ENCODE results near the gene ADAM22. TPM values are rescaled to one million over a fixed set of nuclear protein-coding genes. Genes with fewer than 3 reads are reported as not detected.

Gene ADAM22
- total and polyA plus RNA-seq, 3 donors from 2014 or later, result 2.9 to 4.4 (median 4.4) TPM

DNA sequence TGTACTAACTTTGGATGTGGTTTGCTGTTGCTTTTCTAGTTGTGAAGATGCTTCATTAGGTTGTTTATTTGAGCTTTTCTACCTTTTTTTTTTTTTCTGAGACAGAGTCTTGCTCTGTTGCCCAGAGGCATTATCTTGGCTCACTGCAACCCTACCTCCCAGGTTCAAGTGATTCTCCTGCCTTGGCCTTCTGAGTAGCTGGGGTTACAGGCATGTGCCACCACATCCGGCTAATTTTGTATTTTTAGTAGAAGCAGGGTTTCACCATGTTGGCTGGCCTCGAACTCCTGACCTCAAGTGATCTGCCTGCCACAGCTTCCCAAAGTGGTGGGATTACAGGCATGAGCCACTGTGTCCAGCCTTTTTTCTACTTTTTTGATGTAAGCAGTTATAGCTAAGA, 93.7 kb downstream of the ADAM22 start:
- 90 to 91% methylated on average over 2 of the region's 2 CpGs for WGBS, 2 donors
- no peaks in the 10 kb centered on the region for H3K4me1 ChIP-seq
- H3K36me3 ChIP-seq (ENCODE audit: low read depth, missing control alignments), result no peaks in the 10 kb centered on the region
- intact Hi-C loops (cut with DNase I; ENCODE audit: low total_unique reads), result no loop called here
- no peaks in the 10 kb centered on the region for H3K9me3 ChIP-seq
- TF ChIP-seq CTCF (IDR thresholded peaks at IDR 0.05) (no peak), POLR2A (IDR thresholded peaks at IDR 0.05) (no peak)
- H3K27ac ChIP-seq, result no peak overlapping the region
- no peak for DNase-seq
- H3K4me3 ChIP-seq, result no peak overlapping the region
- H3K27me3 ChIP-seq, result no peaks in the 10 kb centered on the region

DNA sequence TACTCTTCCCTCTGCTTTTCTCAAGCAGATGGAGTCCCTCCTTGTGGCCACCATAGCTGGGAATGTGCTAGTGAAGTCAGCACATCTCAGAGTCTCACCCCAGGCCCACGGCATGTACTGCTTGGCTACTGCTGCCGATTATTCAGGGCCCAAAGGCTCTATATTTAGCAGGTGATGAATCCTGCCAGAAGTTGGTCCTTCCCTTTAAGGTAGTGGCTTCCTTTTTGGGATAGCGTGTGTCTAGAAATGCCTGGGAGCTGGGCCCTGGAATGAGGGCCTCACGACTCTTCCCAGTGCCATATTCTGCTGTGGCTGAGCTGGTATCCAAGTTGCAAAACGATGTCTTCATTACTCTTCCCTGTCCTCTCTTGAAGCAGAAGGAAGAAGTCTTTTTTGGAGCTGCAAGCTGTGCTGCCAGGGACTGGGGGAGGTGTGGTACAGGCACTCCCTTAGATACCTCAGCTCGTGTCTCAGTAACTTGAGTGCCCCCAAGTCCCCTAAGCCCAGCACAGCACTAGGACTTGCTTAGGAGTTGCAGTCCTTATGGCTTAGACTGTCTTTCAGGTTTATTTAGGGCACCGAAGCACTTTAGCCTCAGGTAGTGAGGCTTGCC, 100.1 kb downstream of the ADAM22 start:
- intact Hi-C loops (cut with DNase I; ENCODE audit: low total_unique reads), result no loop called here
- Histone ChIP-seq H3K4me3 (no peak overlapping the region), H3K36me3 (ENCODE audit: low read depth, missing control alignments) (no peaks in the 10 kb centered on the region), H3K9me3 (no peaks in the 10 kb centered on the region), H3K27ac (no peak overlapping the region), H3K4me1 (no peaks in the 10 kb centered on the region), H3K27me3 (no peaks in the 10 kb centered on the region)
- WGBS, 2 donors, result 84 to 93% methylated on average over 4 to 7 of the region's 7 CpGs
- TF ChIP-seq CTCF (IDR thresholded peaks at IDR 0.05) (no peak), POLR2A (IDR thresholded peaks at IDR 0.05) (no peak)
- DNase-seq, result no peak

GRCh38 chr7:88037050-88037449, 103.0 kb downstream of the ADAM22 start:
- H3K4me1 ChIP-seq, result no peaks in the 10 kb centered on the region
- H3K27ac ChIP-seq, result no peak overlapping the region
- H3K27me3 ChIP-seq, result no peaks in the 10 kb centered on the region
- no peak for DNase-seq
- no peaks in the 10 kb centered on the region for H3K36me3 ChIP-seq (ENCODE audit: low read depth, missing control alignments)
- no peak overlapping the region for H3K4me3 ChIP-seq
- no peaks in the 10 kb centered on the region for H3K9me3 ChIP-seq
- TF ChIP-seq POLR2A (IDR thresholded peaks at IDR 0.05) (no peak), CTCF (IDR thresholded peaks at IDR 0.05) (no peak)
- WGBS, 2 donors, result 96 to 97% methylated on average over 3 of the region's 3 CpGs
- intact Hi-C loops (cut with DNase I; ENCODE audit: low total_unique reads), result no loop called here

- no peak overlapping the region for H3K4me3 ChIP-seq
- intact Hi-C loops (cut with DNase I; ENCODE audit: low total_unique reads), result no loop called here
- no peaks in the 10 kb centered on the region for H3K9me3 ChIP-seq
- no peak for DNase-seq
- H3K27me3 ChIP-seq, result no peaks in the 10 kb centered on the region
- TF ChIP-seq CTCF (IDR thresholded peaks at IDR 0.05) (no peak), POLR2A (IDR thresholded peaks at IDR 0.05) (no peak)
- H3K27ac ChIP-seq, result no peak overlapping the region
- WGBS, 2 donors, result 73 to 86% methylated on average over 1 of the region's 1 CpG
- no peaks in the 10 kb centered on the region for H3K4me1 ChIP-seq
- no peaks in the 10 kb centered on the region for H3K36me3 ChIP-seq (ENCODE audit: low read depth, missing control alignments)
Measured at GRCh38 chr7:88040694-88041093, 106.6 kb downstream of the ADAM22 start.

DNA sequence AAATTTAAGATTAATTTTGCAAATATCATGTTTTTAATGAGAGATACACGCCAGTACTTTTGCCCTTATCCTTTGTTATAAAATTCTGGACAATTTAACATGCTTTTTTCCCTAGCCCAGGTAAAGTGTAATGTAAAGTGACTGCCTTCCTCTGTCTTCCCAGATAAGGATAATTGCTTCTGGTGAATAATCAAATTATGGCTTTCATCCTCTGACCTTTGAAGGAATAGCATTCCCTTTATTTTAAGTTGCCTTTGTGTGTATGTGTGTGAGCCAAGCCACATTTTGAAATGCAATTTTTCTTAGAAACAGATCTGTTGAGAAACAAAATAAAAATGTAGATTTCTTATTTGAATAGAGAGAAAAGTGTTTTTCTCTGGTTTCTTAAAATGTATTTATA, 107.5 kb downstream of the ADAM22 start:
- Histone ChIP-seq H3K9me3 (no peaks in the 10 kb centered on the region), H3K4me1 (no peaks in the 10 kb centered on the region), H3K27ac (no peak overlapping the region), H3K4me3 (no peak overlapping the region), H3K36me3 (ENCODE audit: low read depth, missing control alignments) (no peaks in the 10 kb centered on the region), H3K27me3 (no peaks in the 10 kb centered on the region)
- intact Hi-C loops (cut with DNase I; ENCODE audit: low total_unique reads), result no loop called here
- WGBS, 2 donors, result 86 to 98% methylated on average over 1 of the region's 1 CpG
- TF ChIP-seq CTCF (IDR thresholded peaks at IDR 0.05) (no peak), POLR2A (IDR thresholded peaks at IDR 0.05) (no peak)
- DNase-seq, result no peak
